ENCODE measurements around the gene DLG3. TPM values are rescaled to one million over a fixed set of nuclear protein-coding genes. Genes with fewer than 3 reads are reported as not detected.

DLG3 gene
- total and polyA plus RNA-seq, 4 donors = 0.57 to 6.5 (median 1.7) TPM

- no peak for TF ChIP-seq CTCF (IDR thresholded peaks at IDR 0.05; ENCODE audit: low read depth, low read length, missing input control)
- TF ChIP-seq HNF4G (IDR thresholded peaks at IDR 0.05) = no peak
- TF ChIP-seq FOXA1 (IDR thresholded peaks at IDR 0.05) = no peak
- TF ChIP-seq GABPA (IDR thresholded peaks at IDR 0.05 in 1 of 2, conservative IDR thresholded peaks at IDR 0.05 in 1 of 2) = no peak
Observed at GRCh38 chrX:70455366-70456202, 10.9 kb downstream of the DLG3 start (continued).

GRCh38 chrX:70456256-70456655, 11.6 kb downstream of the DLG3 start:
- TF ChIP-seq YY1 (IDR thresholded peaks at IDR 0.05) = no peak
- TF ChIP-seq EGR1 (IDR thresholded peaks at IDR 0.05; ENCODE audit: low read depth in 2 of 2) = no peak
- no peak for TF ChIP-seq SP1 (IDR thresholded peaks at IDR 0.05)
- TF ChIP-seq REST (IDR thresholded peaks at IDR 0.05) = no peak
- no peaks in the 10 kb centered on the region for H3K9me3 ChIP-seq (ENCODE audit: control insufficient read depth in 4 of 4, low read length in 3 of 4)
- H3K9ac ChIP-seq (ENCODE audit: low read depth in 1 of 2, low read length in 2 of 2) = no peak overlapping the region
- H3K36me3 ChIP-seq (ENCODE audit: control insufficient read depth in 4 of 4, insufficient read depth in 3 of 4, low read depth in 1 of 4, low read length in 3 of 4) = no peaks in the 10 kb centered on the region
- H3K27me3 ChIP-seq (ENCODE audit: control insufficient read depth in 4 of 4, insufficient read depth in 4 of 4, low read length in 3 of 4) = peaks cover 0 to 4% (median 0%) of the 10 kb centered on the region in 4 donors
- H3K27ac ChIP-seq (ENCODE audit: low read depth in 1 of 2, low read length in 2 of 2) = no peak overlapping the region
- no peak for DNase-seq (ENCODE audit: low spot score)
- peaks cover 2 to 10% (median 3%) of the 10 kb centered on the region in 4 donors for H3K4me1 ChIP-seq (ENCODE audit: control insufficient read depth in 4 of 4, insufficient read depth in 4 of 4, low read length in 3 of 4)
- no peak overlapping the region for H3K4me3 ChIP-seq (ENCODE audit: low read depth in 1 of 3, low read length in 3 of 3)
- 53% methylated on average over 2 of the region's 2 CpGs for WGBS

- H3K36me3 ChIP-seq (ENCODE audit: control insufficient read depth in 4 of 4, insufficient read depth in 3 of 4, low read depth in 1 of 4, low read length in 3 of 4) = no peaks in the 10 kb centered on the region
- TF ChIP-seq JUND (IDR thresholded peaks at IDR 0.05) (no peak), SP1 (IDR thresholded peaks at IDR 0.05) (no peak), NR2F2 (IDR thresholded peaks at IDR 0.05) (no peak), EGR1 (IDR thresholded peaks at IDR 0.05; ENCODE audit: low read depth in 2 of 2) (no peak)
- H3K4me3 ChIP-seq (ENCODE audit: low read depth in 1 of 3, low read length in 3 of 3) = no peak overlapping the region
- H3K4me1 ChIP-seq (ENCODE audit: control insufficient read depth in 4 of 4, insufficient read depth in 4 of 4, low read length in 3 of 4) = no peaks in the 10 kb centered on the region
- no peak for DNase-seq (ENCODE audit: low spot score)
- WGBS = 96% methylated on average over 2 of the region's 2 CpGs
- no peak overlapping the region for H3K27ac ChIP-seq (ENCODE audit: low read depth in 1 of 2, low read length in 2 of 2)
- no peak overlapping the region for H3K9ac ChIP-seq (ENCODE audit: low read depth in 1 of 2, low read length in 2 of 2)
- H3K9me3 ChIP-seq (ENCODE audit: control insufficient read depth in 4 of 4, low read length in 3 of 4) = no peaks in the 10 kb centered on the region
- no peaks in the 10 kb centered on the region for H3K27me3 ChIP-seq (ENCODE audit: control insufficient read depth in 4 of 4, insufficient read depth in 4 of 4, low read length in 3 of 4)
Observed at GRCh38 chrX:70461026-70461425, 16.4 kb downstream of the DLG3 start.
